Liver (tissue), 9 donors: ENCODE results near the gene CRHR2. TPM values are rescaled to one million over a fixed set of nuclear protein-coding genes. Genes with fewer than 3 reads are reported as not detected.

Source experiments
- DNase-seq: peaks from one replicate; pipeline ENCODE4 v3.0.0-alpha.2; 2017; ENCODE audit warnings: low spot score
- H3K27ac ChIP-seq, 2 donors: one replicate each; pipeline ENCODE4 v1.7.0; 2013; ENCODE audit warnings: inconsistent platforms in 2 of 2, low read length in 2 of 2, control low read depth in 1 of 2, low read depth in 1 of 2, mild to moderate bottlenecking in 1 of 2
- H3K27me3 ChIP-seq, 4 donors: one replicate each; pipeline versions ENCODE4 v1.6.1 to v1.7.0; 2013; ENCODE audit warnings: low read length in 3 of 4, inconsistent platforms in 1 of 4, mild to moderate bottlenecking in 1 of 4, moderate library complexity in 1 of 4; ENCODE audit not compliant: control insufficient read depth in 4 of 4, insufficient read depth in 4 of 4
- H3K36me3 ChIP-seq, 4 donors: one replicate each; pipeline versions ENCODE4 v1.6.1 to v1.7.0; 2013; ENCODE audit warnings: low read length in 3 of 4, mild to moderate bottlenecking in 3 of 4, low read depth in 1 of 4, moderate library complexity in 1 of 4; ENCODE audit not compliant: control insufficient read depth in 4 of 4, insufficient read depth in 3 of 4
- H3K4me1 ChIP-seq, 4 donors: one replicate each; pipeline versions ENCODE4 v1.6.1 to v1.7.0; 2013; ENCODE audit warnings: low read length in 3 of 4, mild to moderate bottlenecking in 3 of 4, moderate library complexity in 1 of 4; ENCODE audit not compliant: control insufficient read depth in 4 of 4, insufficient read depth in 4 of 4
- H3K4me3 ChIP-seq, 3 donors: one replicate each; pipeline versions ENCODE4 v1.6.1 to v1.7.0; 2013; ENCODE audit warnings: low read length in 3 of 3, control low read depth in 1 of 3, low read depth in 1 of 3, mild to moderate bottlenecking in 1 of 3
- H3K9ac ChIP-seq, 2 donors: one replicate each; pipeline ENCODE4 v1.7.0; 2013; ENCODE audit warnings: low read length in 2 of 2, mild to moderate bottlenecking in 2 of 2, moderate library complexity in 2 of 2, control low read depth in 1 of 2, low read depth in 1 of 2
- H3K9me3 ChIP-seq, 4 donors: one replicate each; pipeline versions ENCODE4 v1.6.1 to v1.7.0; 2013; ENCODE audit warnings: low read length in 3 of 4; ENCODE audit not compliant: control insufficient read depth in 4 of 4
- ATF3 ChIP-seq: IDR thresholded peaks from 2 replicates; pipeline ENCODE4 v1.6.1; 2016; ENCODE audit warnings: antibody characterized with exemption
- CTCF ChIP-seq: fragments of 150-350 bp; IDR thresholded peaks from 2 replicates; pipeline ENCODE4 v1.5.1; 2017; ENCODE audit warnings: improper control_type of control experiment, low read depth, low read length; ENCODE audit not compliant: missing input control
- EGR1 ChIP-seq, 2 donors: IDR thresholded peaks; 2 replicates each; pipeline ENCODE4 v1.6.1; 2016 to 2018; ENCODE audit warnings: antibody characterized with exemption in 2 of 2, low read depth in 2 of 2
- FOXA1 ChIP-seq: IDR thresholded peaks from 2 replicates; pipeline ENCODE4 v1.6.1; 2016; ENCODE audit warnings: antibody characterized with exemption
- FOXA2 ChIP-seq: IDR thresholded peaks from 2 replicates; pipeline ENCODE4 v1.6.1; 2016; ENCODE audit warnings: antibody characterized with exemption
- GABPA ChIP-seq, 2 donors: IDR thresholded peaks in 1 of 2; conservative IDR thresholded peaks in 1 of 2; 2 replicates each; pipeline ENCODE4 v1.6.1; 2016; ENCODE audit warnings: antibody characterized with exemption in 2 of 2, mild to moderate bottlenecking in 1 of 2, moderate library complexity in 1 of 2
- HNF4A ChIP-seq, 2 donors: conservative IDR thresholded peaks; 2 replicates each; pipeline ENCODE4 v1.6.1; 2016; ENCODE audit warnings: antibody characterized with exemption in 2 of 2, mild to moderate bottlenecking in 2 of 2
- HNF4G ChIP-seq: IDR thresholded peaks from 2 replicates; pipeline ENCODE4 v1.6.1; 2016; ENCODE audit warnings: antibody characterized with exemption
- MAX ChIP-seq: IDR thresholded peaks from 2 replicates; pipeline ENCODE4 v1.6.1; 2016; ENCODE audit warnings: antibody characterized with exemption
- NR2F2 ChIP-seq: IDR thresholded peaks from 2 replicates; pipeline ENCODE4 v1.6.1; 2016; ENCODE audit warnings: antibody characterized with exemption
- REST ChIP-seq: IDR thresholded peaks from 2 replicates; pipeline ENCODE4 v1.6.1; 2016; ENCODE audit warnings: antibody characterized with exemption, mild to moderate bottlenecking
- RXRA ChIP-seq, 2 donors: IDR thresholded peaks; 2 replicates each; pipeline ENCODE4 v1.6.1; 2017 to 2018; ENCODE audit warnings: antibody characterized with exemption in 2 of 2, mild to moderate bottlenecking in 1 of 2
- SP1 ChIP-seq: IDR thresholded peaks from 2 replicates; pipeline ENCODE4 v1.6.1; 2018; ENCODE audit warnings: antibody characterized with exemption, mild to moderate bottlenecking
- TAF1 ChIP-seq: conservative IDR thresholded peaks from 2 replicates; pipeline ENCODE4 v1.6.1; 2016; ENCODE audit warnings: antibody characterized with exemption, mild to moderate bottlenecking
- YY1 ChIP-seq: IDR thresholded peaks from 2 replicates; pipeline ENCODE4 v1.6.1; 2016; ENCODE audit warnings: antibody characterized with exemption, mild to moderate bottlenecking
- WGBS: extraction: QIAGEN DNeasy Blood & Tissue Kit; methylation state at CpG from one replicate; pipeline ENCODE4 v1.1.7; 2013; 5-methylcytosine and 5-hydroxymethylcytosine counted together
- polyA plus RNA-seq, 2 donors: library from polyadenylated mRNA; stranded (reverse) in 1 of 2; unstranded in 1 of 2; fragments of 200-250 nt in 1 of 2; fragments of >200 nt in 1 of 2; fragmentation: Nextera tagmentation in 1 of 2; extraction: Ambion mirVana in 1 of 2; gene quantifications; one replicate each; pipeline versions ENCODE4 v1.2.1 to v1.2.3, GENCODE V29; 2013 to 2015
- total RNA-seq, 2 donors: library from RNA; depleted of rRNA; stranded (reverse); fragments of >200 nt; gene quantifications; one replicate each; pipeline ENCODE4 v1.2.3, GENCODE V29; 2014
- TF ChIP-seq, protein P1 (sequence below): IDR thresholded peaks from 2 replicates; pipeline ENCODE4 v1.6.1; 2016; ENCODE audit warnings: antibody characterized with exemption
- donor health status: healthy.
- donor health status: healthy.
- donor health status: healthy.
- donor health status: healthy.
- donor health status: healthy.

Gene CRHR2
- total and polyA plus RNA-seq, 4 donors: not detected

- no peak overlapping the region for H3K9ac ChIP-seq
- no peaks in the 10 kb centered on the region for H3K4me1 ChIP-seq
- WGBS: 94% methylated on average over 2 of the region's 2 CpGs
Observed at GRCh38 chr7:30617359-30617758, 64.9 kb downstream of the CRHR2 start.

More at GRCh38 chr7:30617359-30617758, 64.9 kb downstream of the CRHR2 start:
- H3K36me3 ChIP-seq: peaks cover 11 to 69% (median 36%) of the 10 kb centered on the region in 4 donors
- no peaks in the 10 kb centered on the region for H3K27me3 ChIP-seq
- DNase-seq: no peak
- no peak overlapping the region for H3K4me3 ChIP-seq
- H3K27ac ChIP-seq: no peak overlapping the region
- no peaks in the 10 kb centered on the region for H3K9me3 ChIP-seq
- TF ChIP-seq FOXA2 (no peak), HNF4G (no peak), HNF4A (conservative IDR thresholded peaks at IDR 0.05) (no peak), SP1 (no peak), YY1 (no peak), NR2F2 (no peak), CTCF (no peak), FOXA1 (no peak), RXRA (IDR thresholded peaks at IDR 0.05) (no peak), ATF3 (no peak), MAX (no peak), GABPA (IDR thresholded peaks at IDR 0.05 in 1 of 2, conservative IDR thresholded peaks at IDR 0.05 in 1 of 2) (no peak), EGR1 (IDR thresholded peaks at IDR 0.05; ENCODE audit: low read depth in 2 of 2) (no peak), TAF1 (no peak), REST (no peak)
- TF ChIP-seq, protein P1, sequence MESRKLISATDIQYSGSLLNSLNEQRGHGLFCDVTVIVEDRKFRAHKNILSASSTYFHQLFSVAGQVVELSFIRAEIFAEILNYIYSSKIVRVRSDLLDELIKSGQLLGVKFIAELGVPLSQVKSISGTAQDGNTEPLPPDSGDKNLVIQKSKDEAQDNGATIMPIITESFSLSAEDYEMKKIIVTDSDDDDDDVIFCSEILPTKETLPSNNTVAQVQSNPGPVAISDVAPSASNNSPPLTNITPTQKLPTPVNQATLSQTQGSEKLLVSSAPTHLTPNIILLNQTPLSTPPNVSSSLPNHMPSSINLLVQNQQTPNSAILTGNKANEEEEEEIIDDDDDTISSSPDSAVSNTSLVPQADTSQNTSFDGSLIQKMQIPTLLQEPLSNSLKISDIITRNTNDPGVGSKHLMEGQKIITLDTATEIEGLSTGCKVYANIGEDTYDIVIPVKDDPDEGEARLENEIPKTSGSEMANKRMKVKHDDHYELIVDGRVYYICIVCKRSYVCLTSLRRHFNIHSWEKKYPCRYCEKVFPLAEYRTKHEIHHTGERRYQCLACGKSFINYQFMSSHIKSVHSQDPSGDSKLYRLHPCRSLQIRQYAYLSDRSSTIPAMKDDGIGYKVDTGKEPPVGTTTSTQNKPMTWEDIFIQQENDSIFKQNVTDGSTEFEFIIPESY: no peak
